A549 (cell line): ENCODE data around the gene ZNF335. TPM values are rescaled to one million over a fixed set of nuclear protein-coding genes. Genes with fewer than 3 reads are reported as not detected.

Experiments used
- ATAC-seq, 2 experiments: fragments of 200-7000 bp in 1 of 2; fragments of >200 bp in 1 of 2; cut with Nextera tagmentation in 1 of 2; cut with Tn5 transposase in 1 of 2; 3 replicates each; pipeline versions ENCODE4 v1.8.0 to v1.9.1; 2018 to 2020; ENCODE audit warnings: mild to moderate bottlenecking in 1 of 2, moderate library complexity in 1 of 2
- CTCF ChIA-PET: fragments of 300-600 bp; sonication (Branson Sonifier 250); formaldehyde crosslinking; extraction: SDS; loops from one replicate; lab custom pipeline; 2021; ENCODE audit warnings: antibody characterized with exemption, inconsistent platforms; lab: Yijun Ruan, JAX
- POLR2A ChIA-PET: fragments of 350-600 bp; formaldehyde crosslinking; extraction: SDS; loops from one replicate; lab custom pipeline; 2021; ENCODE audit warnings: antibody characterized with exemption, inconsistent platforms; lab: Yijun Ruan, JAX
- DNase-seq, 2 experiments: peaks; one replicate each; pipeline versions ENCODE4 v3.0.0 to v3.0.0-alpha.2; 2011 to 2016; ENCODE audit warnings: low read depth in 1 of 2, low spot score in 1 of 2
- FAIRE-seq: peaks from 2 replicates; lab custom pipeline; 2011; peaks lifted over from hg19 to GRCh38; lab: Jason Lieb, UNC
- H3K27ac ChIP-seq, 2 experiments: fragments of >200 bp; sonication (Bioruptor Twin); formaldehyde crosslinking; 3 replicates each; pipeline ENCODE4 v1.5.1; 2016 to 2017
- H3K4me1 ChIP-seq: fragments of >200 bp; sonication (Bioruptor Twin); formaldehyde crosslinking; 3 replicates; pipeline ENCODE4 v1.6.1; 2016
- H3K4me2 ChIP-seq: fragments of >200 bp; sonication (Bioruptor Twin); formaldehyde crosslinking; 3 replicates; pipeline ENCODE4 v1.6.1; 2016
- H3K4me3 ChIP-seq: fragments of >200 bp; sonication (Bioruptor Twin); formaldehyde crosslinking; 3 replicates; pipeline ENCODE4 v1.5.1; 2016
- H3K9me3 ChIP-seq: fragments of >200 bp; sonication (Bioruptor Twin); formaldehyde crosslinking; 3 replicates; pipeline ENCODE4 v1.6.1; 2016
- CBX2 ChIP-seq: fragments of 200-600 bp; sonication (generic); IDR thresholded peaks from 2 replicates; pipeline ENCODE4 v1.6.1; 2016; ENCODE audit warnings: low read depth, mild to moderate bottlenecking, borderline replicate concordance
- CHD4 ChIP-seq: fragments of 200-600 bp; sonication (generic); IDR thresholded peaks from 2 replicates; pipeline ENCODE4 v1.6.1; 2016; ENCODE audit warnings: antibody characterized with exemption, mild to moderate bottlenecking, borderline replicate concordance
- CTCF ChIP-seq: fragments of >200 bp; sonication (Bioruptor Twin); formaldehyde crosslinking; IDR thresholded peaks from 3 replicates; pipeline ENCODE4 v1.5.1; 2016
- EHMT2 ChIP-seq: fragments of 200-600 bp; sonication (generic); IDR thresholded peaks from 2 replicates; pipeline ENCODE4 v1.6.1; 2016; ENCODE audit warnings: antibody characterized with exemption, low read depth, mild to moderate bottlenecking, moderate library complexity
- ESRRA ChIP-seq: fragments of 150-350 bp; IDR thresholded peaks from 2 replicates; pipeline ENCODE4 v1.6.1; 2014; ENCODE audit warnings: mild to moderate bottlenecking, low read length, borderline replicate concordance
- FOSL2 ChIP-seq, 2 experiments: fragments of 450-650 bp in 1 of 2; fragments of >200 bp in 1 of 2; sonication (Bioruptor Twin) in 1 of 2; formaldehyde crosslinking; IDR thresholded peaks; 2 replicates each; pipeline versions ENCODE4 v1.5.0 to v1.6.1; 2016 to 2020; ENCODE audit warnings: mild to moderate bottlenecking in 1 of 2, moderate library complexity in 1 of 2
- FOXS1 ChIP-seq: fragments of 250-450 bp; sonication (Bioruptor Pico); IDR thresholded peaks from 2 replicates; pipeline ENCODE4 v1.5.0; 2020; ENCODE audit warnings: mild to moderate bottlenecking, moderate library complexity
- HDAC2 ChIP-seq: fragments of 200-600 bp; sonication (generic); IDR thresholded peaks from 2 replicates; pipeline ENCODE4 v1.6.1; 2016
- HES2 ChIP-seq: fragments of >200 bp; sonication (Bioruptor Twin); formaldehyde crosslinking; IDR thresholded peaks from 2 replicates; pipeline ENCODE4 v1.6.1; 2016
- JUN ChIP-seq, 2 experiments: fragments of >200 bp; sonication (Bioruptor Twin); formaldehyde crosslinking; IDR thresholded peaks; 2 replicates in 1 of 2; 3 replicates in 1 of 2; pipeline ENCODE4 v1.6.1; 2016 to 2017
- MAFK ChIP-seq: fragments of 450-650 bp; IDR thresholded peaks from 2 replicates; pipeline ENCODE4 v1.6.1; 2014; ENCODE audit not compliant: partially characterized antibody
- MAX ChIP-seq: IDR thresholded peaks from 2 replicates; pipeline ENCODE4 v1.6.1; 2012
- MAZ ChIP-seq: fragments of 150-350 bp; IDR thresholded peaks from 2 replicates; pipeline ENCODE4 v1.6.1; 2014; ENCODE audit warnings: antibody characterized with exemption, low read depth, low read length, borderline replicate concordance
- PBX3 ChIP-seq: IDR thresholded peaks from 2 replicates; pipeline ENCODE4 v1.6.1; 2012
- PHF8 ChIP-seq: fragments of 200-600 bp; sonication (generic); IDR thresholded peaks from 2 replicates; pipeline ENCODE4 v1.6.1; 2016; ENCODE audit warnings: low read depth, mild to moderate bottlenecking, antibody characterized with exemption, moderate library complexity, borderline replicate concordance
- TP53 ChIP-seq: fragments of 250-450 bp; sonication (Bioruptor Pico); IDR thresholded peaks from 2 replicates; pipeline ENCODE4 v1.5.0; 2021; ENCODE audit warnings: mild to moderate bottlenecking, moderate library complexity
- ZC3H11A ChIP-seq: fragments of 450-650 bp; IDR thresholded peaks from 2 replicates; pipeline ENCODE4 v1.6.1; 2014; ENCODE audit warnings: antibody characterized with exemption, mild to moderate bottlenecking
- WGBS: methylation state at CpG from one replicate; pipeline ENCODE4 v1.1.6; 2017; ENCODE audit errors: missing lambda C conversion rate; 5-methylcytosine and 5-hydroxymethylcytosine counted together
- polyA plus RNA-seq, 4 experiments: library from polyadenylated mRNA; depleted of rRNA in 3 of 4; stranded (reverse); fragments of >200 nt; fragmentation: RNase III in 1 of 4; extraction: RNeasy Plus Mini Kit Qiagen cat#74134 plus additional on column Dnase treatment in 1 of 4; gene quantifications; 2 replicates in 3 of 4; 3 replicates in 1 of 4; pipeline ENCODE4 v1.2.3, GENCODE V29; 2011 to 2017
- TF ChIP-seq, protein P1 (sequence below): fragments of 150-350 bp; IDR thresholded peaks from 2 replicates; pipeline ENCODE4 v1.6.1; 2014; ENCODE audit warnings: low read depth, mild to moderate bottlenecking, low read length

ZNF335 gene
- polyA plus RNA-seq, 2 of the 4 experiments (the other 2 are of a cell fraction): 7.3 to 9.3 TPM

DNA sequence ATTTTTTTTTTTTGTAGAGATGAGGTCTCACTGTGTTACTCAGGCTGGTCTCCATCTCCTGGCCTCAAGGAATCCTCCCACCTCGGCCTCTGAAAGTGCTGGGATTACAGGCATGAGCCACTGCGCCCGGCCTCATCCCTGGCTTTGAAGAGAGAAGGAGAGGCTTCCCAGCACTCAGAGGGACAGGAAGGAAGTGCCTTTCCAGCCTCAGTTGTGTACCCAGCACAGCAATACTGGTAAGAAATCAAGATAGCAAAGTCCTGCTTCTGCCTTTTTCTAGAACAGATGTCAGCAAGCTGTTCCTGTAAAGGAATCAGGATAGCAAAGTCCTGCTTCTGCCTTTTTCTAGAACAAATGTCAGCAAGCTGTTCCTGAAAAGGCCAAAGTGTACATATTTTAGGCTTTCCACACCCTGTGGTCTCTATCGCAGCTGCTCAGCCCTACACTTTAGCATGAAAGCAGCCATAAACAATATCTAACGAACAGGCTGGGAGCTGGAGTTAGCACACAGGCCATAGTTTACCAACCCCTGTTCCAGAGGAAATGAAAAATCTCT is 53.7 kb downstream of the ZNF335 start:
- FAIRE-seq (no peak), DNase-seq (no peak), ATAC-seq (no peak)
- H3K4me2 ChIP-seq: no peak overlapping the region
- no peak overlapping the region for H3K4me3 ChIP-seq
- WGBS: 72% methylated on average over 5 of the region's 5 CpGs
- H3K27ac ChIP-seq: no peak overlapping the region
- no peaks in the 10 kb centered on the region for H3K4me1 ChIP-seq
- ChIA-PET CTCF (interaction anchor here (1.1 to 2.9 kb wide), 2 partner anchors 15 to 119 kb away, joined by 4 to 12 read pairs; partner anchors contain the start of gene PCIF1), POLR2A (no interaction called here)
- H3K9me3 ChIP-seq: no peaks in the 10 kb centered on the region
- no peak for TF ChIP-seq HES2
- no peak for TF ChIP-seq CTCF
- TF ChIP-seq TP53: no peak
- TF ChIP-seq FOXS1 (CRISPR knock-in tag): no peak
- no peak for TF ChIP-seq MAZ
- TF ChIP-seq ZC3H11A: no peak
- no peak for TF ChIP-seq MAX
- no peak for TF ChIP-seq HDAC2
- TF ChIP-seq PBX3: no peak
- no peak for TF ChIP-seq CHD4
- TF ChIP-seq MAFK: no peak
- TF ChIP-seq EHMT2: no peak

GRCh38 chr20:45917790-45918141 is 54.2 kb downstream of the ZNF335 start:
- ATAC-seq (no peak), DNase-seq (no peak), FAIRE-seq (no peak)
- Histone ChIP-seq H3K4me3 (no peak overlapping the region), H3K9me3 (no peaks in the 10 kb centered on the region), H3K4me2 (no peak overlapping the region), H3K4me1 (no peaks in the 10 kb centered on the region), H3K27ac (no peak overlapping the region)
- TF ChIP-seq CBX2: no peak
- no peak for TF ChIP-seq FOSL2 (IDR thresholded peaks at IDR 0.05)
- no peak for TF ChIP-seq FOSL2 (CRISPR knock-in tag; IDR thresholded peaks at IDR 0.05)
- TF ChIP-seq MAZ: no peak
- CTCF ChIA-PET: interaction anchor here (1.1 to 2.9 kb wide), 2 partner anchors 8 to 16 kb away, joined by 3 to 12 read pairs; partner anchors contain the start of gene PCIF1
- POLR2A ChIA-PET: no interaction called here
- WGBS: 81% methylated on average over 5 of the region's 5 CpGs

DNA sequence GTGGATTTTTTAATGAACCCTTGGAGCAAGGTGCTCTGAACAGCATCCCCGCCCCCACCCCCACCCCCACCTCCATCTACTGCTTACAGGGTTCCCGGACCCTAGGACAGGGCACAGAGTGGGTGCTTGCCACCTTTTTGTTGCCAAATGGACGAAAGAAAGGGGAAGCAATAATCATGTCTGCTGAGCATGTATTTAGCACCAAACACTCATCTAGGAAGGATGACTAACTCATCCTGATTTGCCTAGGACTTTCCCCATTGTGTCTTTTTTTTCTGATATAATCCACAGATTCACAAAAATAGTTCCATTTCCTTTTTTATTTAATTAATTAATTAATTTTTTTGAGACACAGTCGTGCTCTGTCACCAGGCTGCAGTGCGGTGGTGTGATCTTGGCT is 58.9 kb downstream of the ZNF335 start:
- FAIRE-seq: no peak
- WGBS: 87% methylated on average over 4 of the region's 5 CpGs
- Histone ChIP-seq H3K4me2 (no peak overlapping the region), H3K27ac (no peak overlapping the region), H3K9me3 (no peaks in the 10 kb centered on the region), H3K4me3 (no peak overlapping the region), H3K4me1 (peaks cover 11% of the 10 kb centered on the region; the same call in 2 of the 3 replicates)
- ChIA-PET POLR2A (no interaction called here), CTCF (no interaction called here)
- TF ChIP-seq ESRRA (no peak), PHF8 (no peak), HES2 (no peak), JUN (IDR thresholded peaks at IDR 0.05) (no peak)
- TF ChIP-seq, protein P1, sequence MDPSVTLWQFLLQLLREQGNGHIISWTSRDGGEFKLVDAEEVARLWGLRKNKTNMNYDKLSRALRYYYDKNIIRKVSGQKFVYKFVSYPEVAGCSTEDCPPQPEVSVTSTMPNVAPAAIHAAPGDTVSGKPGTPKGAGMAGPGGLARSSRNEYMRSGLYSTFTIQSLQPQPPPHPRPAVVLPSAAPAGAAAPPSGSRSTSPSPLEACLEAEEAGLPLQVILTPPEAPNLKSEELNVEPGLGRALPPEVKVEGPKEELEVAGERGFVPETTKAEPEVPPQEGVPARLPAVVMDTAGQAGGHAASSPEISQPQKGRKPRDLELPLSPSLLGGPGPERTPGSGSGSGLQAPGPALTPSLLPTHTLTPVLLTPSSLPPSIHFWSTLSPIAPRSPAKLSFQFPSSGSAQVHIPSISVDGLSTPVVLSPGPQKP: no peak
- DNase-seq: no peak
- ATAC-seq: no peak
